ENCODE measurements around the gene GNAL. TPM values are rescaled to one million over a fixed set of nuclear protein-coding genes. Genes with fewer than 3 reads are reported as not detected.

Gene GNAL
- total and polyA plus RNA-seq, 2 of the 4 experiments (the other 2 are of a cell fraction) = 0.15 to 0.36 TPM

DNA sequence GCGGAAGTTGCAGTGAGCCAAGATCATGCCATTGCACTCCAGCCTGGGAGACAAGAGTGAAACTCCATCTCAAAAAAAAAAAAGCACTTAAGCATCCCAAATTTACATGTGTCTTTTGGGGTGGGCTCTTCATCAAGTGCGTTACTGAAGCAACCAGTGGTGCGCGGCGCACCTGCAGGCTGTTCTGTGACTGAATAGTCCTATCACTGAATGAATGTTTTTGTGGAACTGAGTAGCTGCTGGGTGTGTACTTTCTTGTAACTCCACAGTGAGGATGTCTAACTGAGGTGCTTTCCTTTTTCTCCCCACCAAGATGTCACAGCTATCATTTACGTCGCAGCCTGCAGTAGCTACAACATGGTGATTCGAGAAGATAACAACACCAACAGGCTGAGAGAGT lies 179.2 kb downstream of the GNAL start:
- Histone ChIP-seq H3K27me3 (ENCODE audit: control insufficient read depth, insufficient read depth, low read length) (no peaks in the 10 kb centered on the region), H2AK5ac (ENCODE audit: low read depth, low read length) (no peak overlapping the region), H2BK20ac (ENCODE audit: low read depth, low read length) (no peak overlapping the region), H3K9ac (ENCODE audit: low read depth, low read length) (no peak overlapping the region), H2BK5ac (ENCODE audit: low read depth, low read length, poor library complexity, severe bottlenecking) (no peak overlapping the region), H2AFZ (replicated peaks; ENCODE audit: low read length, poor library complexity) (no peak overlapping the region), H3K9me3 (ENCODE audit: control insufficient read depth, insufficient read depth, low read length) (no peaks in the 10 kb centered on the region), H3K9me1 (ENCODE audit: insufficient read depth, low read length) (no peaks in the 10 kb centered on the region; the same call in 1 of the 2 replicates), H3K14ac (replicated peaks; ENCODE audit: low read depth, low read length) (no peak overlapping the region), H3K4me3 (ENCODE audit: insufficient read depth, low read depth, low read length) (no peak overlapping the region), H4K8ac (ENCODE audit: low read depth in 2 of 2, low read length in 2 of 2) (no peak overlapping the region), H3K27ac (ENCODE audit: insufficient read depth, low read length) (no peak overlapping the region), H3K4me1 (ENCODE audit: control insufficient read depth, insufficient read depth, low read length) (no peaks in the 10 kb centered on the region), H3K18ac (ENCODE audit: low read depth, low read length) (no peak overlapping the region), H3K23ac (ENCODE audit: low read depth, low read length) (no peak overlapping the region), H2AK9ac (replicated peaks; ENCODE audit: low read depth, low read length, poor library complexity) (no peak overlapping the region), H3K4ac (ENCODE audit: low read depth, low read length) (no peak overlapping the region), H3K79me1 (ENCODE audit: low read depth in 1 of 2, low read length in 2 of 2) (no peaks in the 10 kb centered on the region), H4K5ac (ENCODE audit: low read depth, low read length) (no peak overlapping the region), H3K4me2 (ENCODE audit: low read depth, low read length) (no peak overlapping the region), H2BK120ac (ENCODE audit: low read depth, low read length) (no peak overlapping the region), H4K20me1 (ENCODE audit: insufficient read depth, low read length) (no peaks in the 10 kb centered on the region), H2BK15ac (ENCODE audit: low read depth, low read length) (no peak overlapping the region), H3K36me3 (ENCODE audit: control insufficient read depth, insufficient read depth, low read length) (no peaks in the 10 kb centered on the region), H4K91ac (ENCODE audit: insufficient read depth, low read depth, low read length) (no peak overlapping the region), H3K56ac (ENCODE audit: extremely low read depth, insufficient read depth, low read length) (no peak overlapping the region)
- no peak for TF ChIP-seq NFE2L2 (IDR thresholded peaks at IDR 0.05; ENCODE audit: low read depth, low read length)
- no peak for TF ChIP-seq CEBPB (IDR thresholded peaks at IDR 0.05; ENCODE audit: low read depth, low read length)
- TF ChIP-seq MXI1 (IDR thresholded peaks at IDR 0.05; ENCODE audit: borderline replicate concordance, low read depth, low read length) = no peak
- TF ChIP-seq MAFK (IDR thresholded peaks at IDR 0.05; ENCODE audit: low read depth, low read length) = no peak
- ATAC-seq (ENCODE audit: low read depth) (no peak), DNase-seq (no peak)
- BruUV-seq (replicated peaks) = no TSS peak
- ChIA-PET POLR2A (ENCODE audit: unreplicated experiment) (no interaction called here), CTCF (no interaction called here)
- dilution Hi-C loops (cut with HindIII; ENCODE audit: low sequenced_read_pairs, unreplicated experiment) = no loop called here
- intact Hi-C loops (cut with micrococcal nuclease) = no loop called here
- in situ Hi-C loops (cut with MboI; ENCODE audit: low sequenced_read_pairs) = no loop called here
- WGBS, 2 experiments (ENCODE audit: extremely low coverage in 2 of 2, insufficient read length in 1 of 2) = no CpG with 5 or more reads among the region's 8 CpGs
